ENCODE data around the gene MMP19.

MMP19 gene

DNA sequence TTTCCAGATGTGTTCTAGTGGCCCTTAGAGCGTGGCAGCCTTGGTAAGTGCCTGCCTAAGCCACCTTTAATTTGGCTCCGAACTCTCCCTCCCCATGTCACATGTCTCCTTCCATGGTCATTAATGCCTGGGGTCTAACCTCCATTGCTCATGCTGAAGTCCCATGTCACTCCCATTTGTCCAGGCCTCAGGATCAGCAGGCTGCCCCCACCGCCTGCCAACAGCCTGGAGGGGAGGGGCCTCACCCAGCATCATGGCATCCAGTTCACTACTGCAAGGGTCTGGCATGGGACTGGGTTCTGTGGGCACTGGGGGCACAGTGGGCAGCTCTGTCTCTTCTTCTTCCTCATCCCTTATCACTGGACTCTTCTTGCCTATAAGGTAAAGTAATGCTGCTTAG is 4.4 kb downstream of the MMP19 start:
- TF ChIP-seq FOXP2 (optimal IDR thresholded peaks at IDR 0.05; ENCODE audit: borderline replicate concordance, extremely low read depth, extremely low read length, insufficient read depth): no peak

DNA sequence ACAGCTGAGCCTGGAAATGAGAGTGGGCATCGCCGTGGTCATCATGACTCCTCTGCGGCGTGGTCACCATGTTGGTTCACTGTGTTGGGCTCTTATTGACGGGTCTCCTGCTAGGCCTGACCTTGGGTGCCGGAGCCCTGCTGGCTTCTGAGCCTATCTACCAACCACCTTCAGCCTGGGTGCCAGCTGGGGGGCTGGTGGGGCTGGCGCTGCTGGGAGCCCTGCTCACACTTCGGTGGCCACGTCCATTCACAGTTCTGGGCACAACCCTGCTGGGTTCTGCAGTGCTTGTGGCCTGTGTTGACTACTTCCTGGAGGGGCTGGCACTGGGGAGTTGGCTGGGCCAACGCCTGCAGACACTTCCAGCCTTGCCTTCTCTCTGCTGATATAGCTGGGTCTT is 9.7 kb downstream of the MMP19 start:
- no peak for TF ChIP-seq TAF1 (IDR thresholded peaks at IDR 0.05; ENCODE audit: borderline replicate concordance, insufficient read depth, low read length)
- TF ChIP-seq SIN3A (IDR thresholded peaks at IDR 0.05; ENCODE audit: borderline replicate concordance, insufficient read depth, low read length): no peak
- TF ChIP-seq FOXP2 (optimal IDR thresholded peaks at IDR 0.05; ENCODE audit: borderline replicate concordance, extremely low read depth, extremely low read length, insufficient read depth): no peak
- TF ChIP-seq POLR2AphosphoS5 (IDR thresholded peaks at IDR 0.05; ENCODE audit: low read depth, low read length): no peak
- TF ChIP-seq, protein P1, sequence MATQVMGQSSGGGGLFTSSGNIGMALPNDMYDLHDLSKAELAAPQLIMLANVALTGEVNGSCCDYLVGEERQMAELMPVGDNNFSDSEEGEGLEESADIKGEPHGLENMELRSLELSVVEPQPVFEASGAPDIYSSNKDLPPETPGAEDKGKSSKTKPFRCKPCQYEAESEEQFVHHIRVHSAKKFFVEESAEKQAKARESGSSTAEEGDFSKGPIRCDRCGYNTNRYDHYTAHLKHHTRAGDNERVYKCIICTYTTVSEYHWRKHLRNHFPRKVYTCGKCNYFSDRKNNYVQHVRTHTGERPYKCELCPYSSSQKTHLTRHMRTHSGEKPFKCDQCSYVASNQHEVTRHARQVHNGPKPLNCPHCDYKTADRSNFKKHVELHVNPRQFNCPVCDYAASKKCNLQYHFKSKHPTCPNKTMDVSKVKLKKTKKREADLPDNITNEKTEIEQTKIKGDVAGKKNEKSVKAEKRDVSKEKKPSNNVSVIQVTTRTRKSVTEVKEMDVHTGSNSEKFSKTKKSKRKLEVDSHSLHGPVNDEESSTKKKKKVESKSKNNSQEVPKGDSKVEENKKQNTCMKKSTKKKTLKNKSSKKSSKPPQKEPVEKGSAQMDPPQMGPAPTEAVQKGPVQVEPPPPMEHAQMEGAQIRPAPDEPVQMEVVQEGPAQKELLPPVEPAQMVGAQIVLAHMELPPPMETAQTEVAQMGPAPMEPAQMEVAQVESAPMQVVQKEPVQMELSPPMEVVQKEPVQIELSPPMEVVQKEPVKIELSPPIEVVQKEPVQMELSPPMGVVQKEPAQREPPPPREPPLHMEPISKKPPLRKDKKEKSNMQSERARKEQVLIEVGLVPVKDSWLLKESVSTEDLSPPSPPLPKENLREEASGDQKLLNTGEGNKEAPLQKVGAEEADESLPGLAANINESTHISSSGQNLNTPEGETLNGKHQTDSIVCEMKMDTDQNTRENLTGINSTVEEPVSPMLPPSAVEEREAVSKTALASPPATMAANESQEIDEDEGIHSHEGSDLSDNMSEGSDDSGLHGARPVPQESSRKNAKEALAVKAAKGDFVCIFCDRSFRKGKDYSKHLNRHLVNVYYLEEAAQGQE (IDR thresholded peaks at IDR 0.05; ENCODE audit: insufficient read depth in 1 of 2, low read depth in 2 of 2, low read length in 2 of 2): no peak

DNA sequence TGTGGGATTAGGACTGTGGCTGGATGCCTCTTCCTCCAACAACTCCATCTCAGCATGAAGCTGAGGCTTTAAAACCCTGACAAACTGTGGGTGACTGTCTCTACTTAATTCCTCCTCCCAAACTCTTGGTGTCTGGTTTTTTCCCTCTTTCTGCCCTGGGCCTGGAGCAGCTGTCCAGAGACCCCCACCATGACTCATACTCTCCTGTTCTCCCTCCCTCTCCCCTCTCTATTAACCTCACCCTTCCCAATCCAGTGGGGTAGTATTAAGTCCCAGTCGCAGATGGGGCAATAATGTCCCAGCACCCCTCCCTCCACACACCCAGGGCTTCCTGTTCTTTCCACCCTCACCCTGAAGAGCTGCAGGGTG is 11.3 kb downstream of the MMP19 start:
- no peak for TF ChIP-seq TAF1 (IDR thresholded peaks at IDR 0.05; ENCODE audit: borderline replicate concordance, insufficient read depth, low read length)
- TF ChIP-seq, protein P1 (IDR thresholded peaks at IDR 0.05; ENCODE audit: insufficient read depth in 1 of 2, low read depth in 2 of 2, low read length in 2 of 2): no peak
- TF ChIP-seq POLR2AphosphoS5 (IDR thresholded peaks at IDR 0.05; ENCODE audit: low read depth, low read length): no peak
- TF ChIP-seq SIN3A (IDR thresholded peaks at IDR 0.05; ENCODE audit: borderline replicate concordance, insufficient read depth, low read length): no peak
- TF ChIP-seq FOXP2 (optimal IDR thresholded peaks at IDR 0.05; ENCODE audit: borderline replicate concordance, extremely low read depth, extremely low read length, insufficient read depth): no peak

GRCh38 chr12:55830601-55831446 is 11.9 kb downstream of the MMP19 start:
- TF ChIP-seq SIN3A (IDR thresholded peaks at IDR 0.05; ENCODE audit: borderline replicate concordance, insufficient read depth, low read length) (no peak), TAF1 (IDR thresholded peaks at IDR 0.05; ENCODE audit: borderline replicate concordance, insufficient read depth, low read length) (no peak), POLR2AphosphoS5 (IDR thresholded peaks at IDR 0.05; ENCODE audit: low read depth, low read length) (no peak), FOXP2 (optimal IDR thresholded peaks at IDR 0.05; ENCODE audit: borderline replicate concordance, extremely low read depth, extremely low read length, insufficient read depth) (no peak)
- TF ChIP-seq, protein P1 (IDR thresholded peaks at IDR 0.05; ENCODE audit: insufficient read depth in 1 of 2, low read depth in 2 of 2, low read length in 2 of 2): no peak

DNA sequence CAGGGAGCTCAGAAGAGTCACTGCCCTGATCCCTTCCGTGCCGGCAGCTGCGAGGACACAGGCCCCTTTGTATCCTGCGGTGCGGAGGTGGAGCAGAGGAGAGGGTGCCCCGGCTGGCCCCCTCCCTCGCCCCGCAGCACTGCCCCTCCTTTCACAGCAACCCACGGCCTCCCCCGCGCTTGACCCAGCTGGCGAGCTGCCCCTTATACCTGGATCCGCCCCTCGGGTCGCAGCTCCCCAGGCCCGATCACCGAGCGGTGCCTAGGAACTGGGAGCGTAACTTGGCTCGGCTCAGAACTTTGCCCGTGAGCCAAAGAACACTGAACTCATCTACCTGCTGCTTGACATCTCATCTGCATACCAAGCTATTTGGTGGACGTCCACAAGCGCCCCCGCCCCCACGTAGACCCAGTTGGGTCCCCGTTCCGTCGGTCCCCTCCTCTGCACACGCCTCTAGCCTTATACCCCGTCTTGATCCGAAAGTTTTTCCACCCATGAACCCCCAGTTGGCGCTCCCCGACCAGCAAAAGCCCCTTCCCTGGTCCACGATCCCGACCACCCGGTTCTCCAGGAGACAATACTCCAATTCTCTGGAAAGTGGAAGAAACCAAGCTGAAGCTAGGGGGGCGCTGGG is 12.7 kb downstream of the MMP19 start:
- TF ChIP-seq, protein P1 (IDR thresholded peaks at IDR 0.05; ENCODE audit: insufficient read depth in 1 of 2, low read depth in 2 of 2, low read length in 2 of 2): no peak
- 0 out of 2 replicates have a peak, but pooled peaks have one; percentile 2 for TF ChIP-seq SIN3A (IDR thresholded peaks at IDR 0.05; ENCODE audit: borderline replicate concordance, insufficient read depth, low read length)
- TF ChIP-seq TAF1 (IDR thresholded peaks at IDR 0.05; ENCODE audit: borderline replicate concordance, insufficient read depth, low read length): no peak
- TF ChIP-seq POLR2AphosphoS5 (IDR thresholded peaks at IDR 0.05; ENCODE audit: low read depth, low read length): no peak
- peak; percentile 20 for TF ChIP-seq FOXP2 (optimal IDR thresholded peaks at IDR 0.05; ENCODE audit: borderline replicate concordance, extremely low read depth, extremely low read length, insufficient read depth)
